Natural killer cell (primary cell): Measurements from ENCODE around the gene SAC3D1. TPM values are rescaled to one million over a fixed set of nuclear protein-coding genes. Genes with fewer than 3 reads are reported as not detected.
A peak's percentile ranks its signal among the peaks of the same experiment; 100 is the strongest.

Experiments
- ATAC-seq, 3 donors: fragments of 150-1000 bp in 2 of 3; fragments of 200-7000 bp in 1 of 3; cut with Tn5 transposase; 1 replicate in 1 of 3; 2 replicates in 2 of 3; pipeline ENCODE4 v1.10.0; 2021; ENCODE audit warnings: mild to moderate bottlenecking in 2 of 3, moderate library complexity in 2 of 3
- DNase-seq, 2 donors: peaks; one replicate each; pipeline versions ENCODE4 v3.0.0 to v3.0.0-alpha.2; 2013 to 2021; ENCODE audit warnings: mixed read lengths in 1 of 2
- H3K27ac ChIP-seq: one replicate; pipeline ENCODE4 v1.5.1; 2013; ENCODE audit warnings: mild to moderate bottlenecking, low read length
- H3K27me3 ChIP-seq: one replicate; pipeline ENCODE4 v1.6.1; 2013; ENCODE audit warnings: low read length; ENCODE audit not compliant: control insufficient read depth, insufficient read depth
- H3K36me3 ChIP-seq: one replicate; pipeline ENCODE4 v1.6.1; 2013; ENCODE audit warnings: low read length; ENCODE audit not compliant: control insufficient read depth, insufficient read depth
- H3K4me1 ChIP-seq: one replicate; pipeline ENCODE4 v1.6.1; 2013; ENCODE audit warnings: low read length; ENCODE audit not compliant: control insufficient read depth, insufficient read depth
- H3K4me3 ChIP-seq: one replicate; pipeline ENCODE4 v1.5.1; 2013; ENCODE audit warnings: low read length
- H3K9me3 ChIP-seq: one replicate; pipeline ENCODE4 v1.6.1; 2013; ENCODE audit warnings: low read length; ENCODE audit not compliant: control insufficient read depth, insufficient read depth
- H3K27ac Mint-ChIP-seq, 2 donors: one replicate each; pipeline ENCODE4 v1.8.0; 2022; ENCODE audit warnings: mild to moderate bottlenecking in 2 of 2, mixed read lengths in 2 of 2, moderate library complexity in 1 of 2
- H3K27me3 Mint-ChIP-seq, 2 donors: one replicate each; pipeline ENCODE4 v1.8.0; 2022; ENCODE audit warnings: low read depth in 2 of 2, mixed read lengths in 2 of 2
- H3K36me3 Mint-ChIP-seq: one replicate; pipeline ENCODE4 v1.8.0; 2022; ENCODE audit warnings: mixed read lengths
- H3K4me1 Mint-ChIP-seq, 2 donors: one replicate each; pipeline ENCODE4 v1.8.0; 2022; ENCODE audit warnings: mixed read lengths in 2 of 2
- H3K4me3 Mint-ChIP-seq: one replicate; pipeline ENCODE4 v1.8.0; 2022; ENCODE audit warnings: mild to moderate bottlenecking, moderate library complexity, mixed read lengths
- H3K9me3 Mint-ChIP-seq, 2 donors: one replicate each; pipeline ENCODE4 v1.8.0; 2022; ENCODE audit warnings: mixed read lengths in 2 of 2
- WGBS: methylation state at CpG from one replicate; pipeline ENCODE4 v1.1.7; 2013; ENCODE audit warnings: missing lambda C conversion rate; ENCODE audit not compliant: insufficient coverage; 5-methylcytosine and 5-hydroxymethylcytosine counted together
- intact Hi-C: fragments of 100-400 bp; cut with micrococcal nuclease; formaldehyde crosslinking; loops from one replicate; pipeline ENCODE4 v1.14.2; 2022
- total RNA-seq, 4 donors: library from RNA; stranded (reverse); fragments of 120-200 nt in 1 of 4; gene quantifications; one replicate each; pipeline versions ENCODE4 v1.2.3 to v1.2.4, GENCODE V29; 2013 to 2022
- TF ChIP-seq, protein P1 (sequence below): fragments of 200-600 bp; IDR thresholded peaks from one replicate; pipeline ENCODE4 v1.8.0; 2022; ENCODE audit warnings: antibody characterized with exemption

SAC3D1 gene
- total RNA-seq, 3 donors from 2014 or later (not counting 1 experiment from before 2014, with no cell fraction given): 2.0 to 3.5 (median 2.8) TPM

- Mint-ChIP-seq H3K4me3 (peak overlapping the region; percentile 87), H3K27ac (peak overlapping the region; percentile 78 to 84), H3K27me3 (no peaks in the 10 kb centered on the region), H3K9me3 (no peaks in the 10 kb centered on the region), H3K4me1 (peaks cover 14 to 24% of the 10 kb centered on the region in 2 donors), H3K36me3 (no peaks in the 10 kb centered on the region)
- no peak overlapping the region for H3K4me3 ChIP-seq
- TF ChIP-seq, protein P1, sequence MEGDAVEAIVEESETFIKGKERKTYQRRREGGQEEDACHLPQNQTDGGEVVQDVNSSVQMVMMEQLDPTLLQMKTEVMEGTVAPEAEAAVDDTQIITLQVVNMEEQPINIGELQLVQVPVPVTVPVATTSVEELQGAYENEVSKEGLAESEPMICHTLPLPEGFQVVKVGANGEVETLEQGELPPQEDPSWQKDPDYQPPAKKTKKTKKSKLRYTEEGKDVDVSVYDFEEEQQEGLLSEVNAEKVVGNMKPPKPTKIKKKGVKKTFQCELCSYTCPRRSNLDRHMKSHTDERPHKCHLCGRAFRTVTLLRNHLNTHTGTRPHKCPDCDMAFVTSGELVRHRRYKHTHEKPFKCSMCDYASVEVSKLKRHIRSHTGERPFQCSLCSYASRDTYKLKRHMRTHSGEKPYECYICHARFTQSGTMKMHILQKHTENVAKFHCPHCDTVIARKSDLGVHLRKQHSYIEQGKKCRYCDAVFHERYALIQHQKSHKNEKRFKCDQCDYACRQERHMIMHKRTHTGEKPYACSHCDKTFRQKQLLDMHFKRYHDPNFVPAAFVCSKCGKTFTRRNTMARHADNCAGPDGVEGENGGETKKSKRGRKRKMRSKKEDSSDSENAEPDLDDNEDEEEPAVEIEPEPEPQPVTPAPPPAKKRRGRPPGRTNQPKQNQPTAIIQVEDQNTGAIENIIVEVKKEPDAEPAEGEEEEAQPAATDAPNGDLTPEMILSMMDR: no peak
- DNase-seq (no peak), ATAC-seq (no peak)
- peak overlapping the region; percentile 67 for H3K27ac ChIP-seq
- H3K27me3 ChIP-seq: no peaks in the 10 kb centered on the region
- intact Hi-C loops: loop anchor here (1.0 to 5.0 kb wide), 4 partner anchors 14 to 110 kb away; partner anchors contain the start of genes ATG2A, SAC3D1 and TM7SF2
- 83% methylated on average over 9 of the region's 10 CpGs for WGBS
- no peaks in the 10 kb centered on the region for H3K9me3 ChIP-seq
- peaks cover 15% of the 10 kb centered on the region for H3K4me1 ChIP-seq
- peaks cover under 1% of the 10 kb centered on the region for H3K36me3 ChIP-seq
These were observed 14.2 kb upstream of the SAC3D1 start for GRCh38 chr11:65026810-65027209.

DNA sequence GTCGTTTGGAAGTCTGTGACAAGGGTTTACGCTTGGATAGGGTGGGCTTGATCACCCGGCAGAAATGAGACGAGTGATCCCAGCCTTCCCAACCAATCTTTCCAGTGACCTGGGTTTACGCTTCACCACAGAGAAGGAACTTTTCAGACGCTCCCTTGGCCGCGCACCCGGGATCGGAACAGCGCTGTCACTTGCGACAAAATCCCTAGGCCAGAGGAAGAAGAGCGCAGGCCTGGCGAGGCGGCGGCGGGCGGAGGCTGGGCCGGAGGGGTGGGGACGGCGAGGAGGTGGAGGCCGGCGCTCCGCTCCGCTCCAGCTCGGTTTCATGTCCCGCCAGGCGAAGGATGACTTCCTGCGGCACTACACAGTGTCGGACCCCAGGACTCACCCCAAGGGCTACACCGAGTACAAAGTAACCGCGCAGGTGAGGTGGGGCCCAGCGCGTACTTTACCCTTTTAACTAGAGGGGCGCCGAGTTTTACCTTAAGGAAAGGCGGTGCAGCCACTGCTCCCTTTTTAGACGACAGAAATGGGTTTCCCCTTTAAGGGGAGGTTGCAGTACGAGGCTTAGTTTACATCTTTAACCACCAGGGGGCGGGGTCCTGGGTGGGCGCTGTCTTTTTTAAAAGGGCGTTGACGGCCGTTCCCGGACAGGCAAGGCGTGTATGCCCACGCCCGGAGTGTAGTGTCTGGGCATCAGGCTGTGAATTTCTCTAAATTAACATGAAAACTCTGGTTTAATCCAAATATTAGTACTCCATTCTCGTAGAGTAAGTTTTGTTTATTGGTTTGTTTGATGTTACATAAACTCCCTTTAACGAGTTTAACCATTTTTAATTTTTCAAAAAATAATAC, 13.6 kb upstream of the SAC3D1 start, which contains the start of gene SNX15:
Gene SNX15, plus strand, starts transcription at position 227 of the 855 bp plus-strand sequence. Its CDS starts 99 bp downstream, at position 326.
- Mint-ChIP-seq H3K9me3 (no peaks in the 10 kb centered on the region), H3K4me3 (peak within 1 kb of the TSS; percentile 87), H3K27me3 (no peaks in the 10 kb centered on the region), H3K4me1 (peaks cover 14 to 24% of the 10 kb centered on the region in 2 donors), H3K27ac (peak within 1 kb of the TSS; percentile 78 to 84), H3K36me3 (no peaks in the 10 kb centered on the region)
- Histone ChIP-seq H3K4me3 (peak within 1 kb of the TSS; percentile 44), H3K27me3 (no peaks in the 10 kb centered on the region), H3K27ac (peak within 1 kb of the TSS; percentile 67), H3K36me3 (peaks cover 6% of the 10 kb centered on the region), H3K9me3 (no peaks in the 10 kb centered on the region), H3K4me1 (peaks cover 15% of the 10 kb centered on the region)
- DNase-seq (peak; percentile 80 to 96), ATAC-seq (peak; percentile 93 to 98 (median 95))
- intact Hi-C loops: loop anchor here (1.0 to 5.0 kb wide), 4 partner anchors 14 to 110 kb away; partner anchors contain the start of genes ATG2A, SAC3D1 and TM7SF2
- TF ChIP-seq, protein P1: peak; percentile 79
- 3% methylated on average over 49 of the region's 51 CpGs for WGBS

GRCh38 chr11:65032216-65032615, 8.8 kb upstream of the SAC3D1 start:
- no peak for ATAC-seq
- Mint-ChIP-seq H3K27me3 (no peaks in the 10 kb centered on the region), H3K4me1 (peaks cover 9 to 11% of the 10 kb centered on the region in 2 donors), H3K27ac (no peak overlapping the region), H3K9me3 (no peaks in the 10 kb centered on the region), H3K36me3 (no peaks in the 10 kb centered on the region), H3K4me3 (no peak overlapping the region)
- H3K4me3 ChIP-seq: no peak overlapping the region
- no peaks in the 10 kb centered on the region for H3K9me3 ChIP-seq
- WGBS: 90% methylated on average over 13 of the region's 13 CpGs
- intact Hi-C loops: no loop called here
- no peak overlapping the region for H3K27ac ChIP-seq
- H3K4me1 ChIP-seq: peaks cover 8% of the 10 kb centered on the region
- DNase-seq: no peak
- peaks cover 23% of the 10 kb centered on the region for H3K36me3 ChIP-seq
- no peaks in the 10 kb centered on the region for H3K27me3 ChIP-seq
- TF ChIP-seq, protein P1: no peak
